ENCODE results near the gene SLC35A3.

The SLC35A3 gene

GRCh38 chr1:99992760-99993467 lies 23.1 kb downstream of the SLC35A3 start:
- H3K27ac ChIP-seq: no peak overlapping the region
- TF ChIP-seq, protein P1, sequence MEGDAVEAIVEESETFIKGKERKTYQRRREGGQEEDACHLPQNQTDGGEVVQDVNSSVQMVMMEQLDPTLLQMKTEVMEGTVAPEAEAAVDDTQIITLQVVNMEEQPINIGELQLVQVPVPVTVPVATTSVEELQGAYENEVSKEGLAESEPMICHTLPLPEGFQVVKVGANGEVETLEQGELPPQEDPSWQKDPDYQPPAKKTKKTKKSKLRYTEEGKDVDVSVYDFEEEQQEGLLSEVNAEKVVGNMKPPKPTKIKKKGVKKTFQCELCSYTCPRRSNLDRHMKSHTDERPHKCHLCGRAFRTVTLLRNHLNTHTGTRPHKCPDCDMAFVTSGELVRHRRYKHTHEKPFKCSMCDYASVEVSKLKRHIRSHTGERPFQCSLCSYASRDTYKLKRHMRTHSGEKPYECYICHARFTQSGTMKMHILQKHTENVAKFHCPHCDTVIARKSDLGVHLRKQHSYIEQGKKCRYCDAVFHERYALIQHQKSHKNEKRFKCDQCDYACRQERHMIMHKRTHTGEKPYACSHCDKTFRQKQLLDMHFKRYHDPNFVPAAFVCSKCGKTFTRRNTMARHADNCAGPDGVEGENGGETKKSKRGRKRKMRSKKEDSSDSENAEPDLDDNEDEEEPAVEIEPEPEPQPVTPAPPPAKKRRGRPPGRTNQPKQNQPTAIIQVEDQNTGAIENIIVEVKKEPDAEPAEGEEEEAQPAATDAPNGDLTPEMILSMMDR (conservative IDR thresholded peaks at IDR 0.05): no peak

- TF ChIP-seq, protein P1 (conservative IDR thresholded peaks at IDR 0.05): no peak
- H3K27ac ChIP-seq: no peak overlapping the region
These were observed 23.7 kb downstream of the SLC35A3 start for GRCh38 chr1:99993468-99993845.

DNA sequence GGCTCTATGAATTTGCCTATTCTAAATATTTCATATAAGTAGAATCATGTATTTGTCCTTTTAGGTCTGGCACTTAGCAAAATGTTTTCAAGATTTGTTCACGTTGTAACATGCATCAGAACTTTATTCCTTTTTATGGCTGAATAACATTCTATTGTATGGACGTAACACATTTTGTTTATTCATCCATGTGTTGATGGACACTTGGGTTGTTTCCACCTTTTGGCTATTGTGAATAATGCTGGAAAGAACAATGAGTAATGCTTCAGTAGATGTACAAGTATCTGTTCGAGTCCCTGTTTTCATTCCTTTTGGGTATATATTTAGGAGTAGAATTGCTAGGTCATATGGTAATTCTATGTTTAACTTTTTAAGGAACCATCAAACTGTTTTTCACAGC lies 24.7 kb downstream of the SLC35A3 start:
- TF ChIP-seq, protein P1 (conservative IDR thresholded peaks at IDR 0.05): no peak
- H3K27ac ChIP-seq: no peak overlapping the region

DNA sequence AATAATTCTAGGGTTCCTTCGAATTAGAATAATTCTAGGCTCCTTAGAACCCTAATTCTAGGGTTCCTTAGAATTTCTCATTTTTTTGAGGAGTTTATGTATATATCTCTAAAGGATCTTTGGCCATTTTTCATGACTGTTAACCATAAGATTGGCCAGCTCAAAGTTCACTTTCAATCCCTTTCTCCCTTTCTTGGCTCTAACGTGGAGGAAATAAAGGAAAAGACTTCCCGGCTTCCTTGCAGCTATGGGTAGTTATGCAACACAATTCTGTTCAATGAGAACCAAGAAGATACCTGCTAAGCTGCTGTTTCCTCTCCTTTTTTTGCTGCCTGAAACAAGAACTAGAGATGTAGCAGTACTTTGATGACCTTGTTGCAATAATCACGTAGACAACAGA lies 27.2 kb downstream of the SLC35A3 start:
- no peak overlapping the region for H3K27ac ChIP-seq
- TF ChIP-seq, protein P1 (conservative IDR thresholded peaks at IDR 0.05): no peak

DNA sequence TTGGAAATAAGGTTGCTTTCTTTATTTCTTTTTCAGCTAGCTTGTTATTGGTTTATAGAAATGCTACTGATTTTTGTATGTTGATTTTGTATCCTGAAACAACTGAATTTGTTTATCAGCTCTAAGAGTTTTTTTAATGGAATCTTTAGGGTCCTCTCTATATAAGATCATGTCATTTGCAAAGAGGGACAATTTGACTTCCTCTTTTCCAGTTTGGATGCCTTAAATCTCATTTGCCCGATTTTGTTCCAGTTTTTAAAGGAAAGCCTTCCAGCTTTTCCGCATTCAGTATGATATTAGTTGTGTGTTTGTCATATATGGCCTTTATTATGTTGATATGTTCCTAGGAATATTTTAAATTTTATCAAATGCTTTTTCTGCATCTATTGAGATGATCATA lies 31.7 kb downstream of the SLC35A3 start:
- TF ChIP-seq, protein P1 (conservative IDR thresholded peaks at IDR 0.05): no peak

DNA sequence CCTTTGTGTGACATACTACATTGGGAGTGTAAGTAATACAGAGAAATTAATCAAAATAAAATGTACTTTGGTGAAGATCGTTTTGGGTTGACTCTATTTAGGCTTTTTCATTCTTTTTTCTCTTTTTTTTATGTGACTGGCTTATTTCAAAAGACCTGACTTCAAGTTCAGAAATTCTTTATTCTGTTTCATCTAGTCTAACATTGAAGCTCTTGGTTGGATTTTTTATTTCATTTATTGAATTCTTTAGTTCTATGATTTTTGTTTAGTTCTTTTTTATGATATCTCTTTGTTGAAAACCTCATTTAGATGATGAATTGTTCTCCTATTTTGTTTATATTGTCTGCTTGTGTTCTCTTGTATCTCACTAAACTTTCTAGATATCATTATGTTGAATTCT lies 35.6 kb downstream of the SLC35A3 start:
- H3K27ac ChIP-seq: no peak overlapping the region
- TF ChIP-seq, protein P1 (conservative IDR thresholded peaks at IDR 0.05): no peak

More for the DNA sequence above, 31.7 kb downstream of the SLC35A3 start:
- H3K27ac ChIP-seq: no peak overlapping the region

DNA sequence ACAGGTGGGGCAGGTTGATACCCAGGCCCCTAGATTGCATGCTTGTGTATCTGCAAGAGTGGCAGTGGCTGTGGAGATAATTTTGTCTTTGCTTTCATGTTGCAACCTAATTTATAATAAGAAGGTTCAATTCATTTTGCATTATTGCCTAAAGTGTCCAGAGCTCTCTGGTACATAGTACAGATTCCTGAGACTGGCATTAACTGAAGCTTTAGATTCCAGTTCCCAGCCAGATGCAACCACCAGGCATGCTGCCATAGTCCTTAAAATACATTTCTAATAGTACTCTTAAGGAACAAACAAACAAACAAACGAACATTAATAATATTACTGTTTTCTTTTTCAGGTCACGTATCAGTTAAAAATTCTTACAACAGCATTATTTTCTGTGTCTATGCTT lies 36.9 kb downstream of the SLC35A3 start:
- H3K27ac ChIP-seq: no peak overlapping the region
- TF ChIP-seq, protein P1 (conservative IDR thresholded peaks at IDR 0.05): no peak

Measured in VCaP (cell line).